HG02840 (cell line): ENCODE measurements around the gene KCNK2.
"Not testable (repeated sequence)": the region's sequence is repeated elsewhere in the genome, so short reads cannot be mapped to it uniquely, and the experiment has no call there.

Experiments
- ATAC-seq: cut with Tn5 transposase; IDR thresholded peaks from one replicate; pipeline ENCODE4 v1.9.1; 2021; ENCODE audit warnings: mild to moderate bottlenecking, moderate library complexity, moderate number of reproducible peaks; ENCODE audit not compliant: unreplicated experiment, low FRiP score

Gene KCNK2

GRCh38 chr1:215146240-215146975, 63.9 kb downstream of the KCNK2 start:
- no peak for ATAC-seq

DNA sequence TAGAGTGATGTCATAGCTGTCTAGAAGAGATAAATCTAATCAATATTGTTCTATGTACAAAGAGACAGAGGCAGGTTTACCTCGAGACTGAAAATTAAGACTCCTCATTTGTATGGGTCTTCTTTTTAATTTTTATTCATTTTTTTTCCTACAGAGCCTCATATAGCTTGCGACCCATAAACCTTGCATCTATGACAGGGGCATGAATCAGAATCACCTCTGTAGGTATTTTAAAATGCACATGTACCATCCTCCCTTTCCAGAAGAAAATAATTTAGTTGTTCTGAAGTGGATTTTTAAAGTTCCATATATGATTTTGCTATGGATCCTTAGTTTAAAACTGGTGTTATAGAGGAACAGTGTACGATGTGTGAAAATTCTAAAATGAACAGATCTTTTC, 64.5 kb downstream of the KCNK2 start:
- no peak for ATAC-seq

DNA sequence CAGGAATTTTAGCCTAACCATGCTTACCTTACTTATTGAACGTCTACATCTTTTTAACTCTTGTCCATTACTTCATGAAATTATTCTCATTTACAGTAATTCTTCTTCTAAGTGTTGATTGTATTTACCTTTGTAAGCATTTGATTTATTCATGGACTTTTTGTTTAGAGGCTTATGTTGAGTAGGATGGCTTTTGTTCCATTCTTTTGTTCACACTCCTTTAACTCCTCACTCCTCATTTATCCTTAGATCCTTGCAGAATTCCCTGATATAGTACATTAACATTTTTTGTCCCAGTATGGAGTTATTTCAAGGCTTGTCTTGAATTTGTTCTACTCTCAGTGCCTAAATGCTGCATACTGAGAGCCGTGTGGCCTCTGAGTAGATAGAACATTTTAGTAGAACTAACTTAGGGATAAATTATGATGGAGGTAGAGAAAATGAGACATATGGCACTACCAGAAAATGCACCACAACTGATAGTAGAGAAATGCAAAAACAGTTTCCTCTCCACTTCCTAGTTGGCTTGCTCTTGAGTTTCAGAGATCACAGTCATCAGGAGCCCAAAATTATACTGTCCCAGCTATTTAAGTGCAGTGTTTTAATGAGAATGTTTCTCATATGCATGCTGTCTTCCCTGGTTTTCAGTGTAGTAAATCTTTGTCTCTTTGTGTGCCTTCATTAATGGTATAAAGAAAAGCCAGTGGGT, 69.5 kb downstream of the KCNK2 start:
- no peak for ATAC-seq

- no peak for ATAC-seq
Observed at GRCh38 chr1:215156232-215156631, 73.7 kb downstream of the KCNK2 start.

- no peak for ATAC-seq
Observed at GRCh38 chr1:215160351-215160750, 77.8 kb downstream of the KCNK2 start.

DNA sequence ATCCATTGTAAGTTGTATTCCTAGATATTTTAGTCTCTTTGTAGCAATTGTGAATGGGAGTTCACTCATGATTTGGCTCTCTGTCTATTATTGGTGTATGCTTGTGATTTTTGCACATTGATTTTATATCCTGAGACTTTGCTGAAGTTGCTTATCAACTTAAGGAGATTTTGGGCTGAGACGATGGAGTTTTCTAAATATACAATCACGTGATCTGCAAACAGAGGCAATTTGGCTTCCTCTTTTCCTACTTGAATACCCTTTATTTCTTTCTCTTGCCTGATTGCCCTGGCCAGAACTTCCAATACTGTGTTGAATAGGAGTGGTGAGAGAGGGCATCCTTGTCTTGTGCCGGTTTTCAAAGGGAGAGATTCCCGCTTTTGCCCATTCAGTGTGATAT, 80.6 kb downstream of the KCNK2 start:
- not testable (repeated sequence) for ATAC-seq

GRCh38 chr1:215166886-215167285, 84.3 kb downstream of the KCNK2 start:
- ATAC-seq: no peak

GRCh38 chr1:215181518-215181917, 99.0 kb downstream of the KCNK2 start:
- no peak for ATAC-seq

DNA sequence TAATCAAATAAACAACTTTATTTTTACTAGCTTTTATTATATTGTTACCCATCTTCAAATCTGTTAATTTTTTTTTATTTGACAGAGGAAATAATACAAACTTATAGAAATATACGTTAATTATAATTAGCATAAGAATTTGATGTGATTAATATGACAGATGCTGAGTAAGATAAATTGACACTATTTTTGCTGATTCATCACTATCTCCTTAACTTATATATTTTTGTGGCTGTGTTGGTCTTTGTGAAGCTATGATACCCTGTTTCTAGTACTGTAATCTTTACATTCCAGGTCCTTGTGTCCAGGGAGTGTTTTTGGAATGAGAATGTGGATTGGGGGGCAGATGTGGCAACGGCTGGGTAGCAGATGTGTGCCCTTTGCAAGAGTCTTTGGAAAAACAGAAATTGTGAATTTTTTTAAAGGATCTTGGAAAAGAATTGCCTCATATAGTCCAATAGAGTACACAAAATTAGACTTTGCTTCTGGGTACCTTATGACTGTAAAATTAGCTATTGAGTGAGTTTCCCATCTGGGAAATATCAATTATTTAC, 102.6 kb downstream of the KCNK2 start:
- ATAC-seq: no peak

DNA sequence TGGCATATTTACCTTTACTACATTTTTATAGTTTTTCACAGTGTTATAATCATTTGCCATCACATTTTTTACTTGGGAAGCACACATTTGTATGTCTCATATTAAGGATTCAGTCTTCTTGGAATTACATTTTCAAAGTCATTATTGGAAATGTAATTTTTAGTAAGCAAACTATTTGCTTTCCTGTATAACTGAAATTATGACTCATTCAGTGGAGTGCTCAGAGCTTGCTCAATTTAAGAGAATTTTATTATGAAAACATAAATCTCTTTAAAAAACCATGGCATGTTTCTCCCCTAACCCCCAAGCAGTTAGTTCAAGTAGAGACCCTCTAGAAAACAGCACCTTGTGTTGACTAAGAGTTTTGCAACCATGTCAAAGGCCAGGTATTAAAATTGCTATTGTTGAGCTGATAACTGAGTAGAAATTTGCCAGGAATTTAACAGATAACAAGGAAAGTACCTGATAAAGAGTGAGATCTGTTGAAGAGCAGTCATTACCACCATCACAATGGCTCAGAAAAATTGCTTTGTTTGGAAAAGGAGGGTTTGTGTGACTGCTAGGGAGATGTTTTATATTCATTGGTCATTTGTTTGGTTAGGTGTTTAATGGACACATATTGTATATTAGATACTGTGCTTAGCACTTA, 105.9 kb downstream of the KCNK2 start:
- ATAC-seq: no peak

- ATAC-seq: no peak
Observed at GRCh38 chr1:215192306-215192705, 109.8 kb downstream of the KCNK2 start.

GRCh38 chr1:215198021-215198420, 115.5 kb downstream of the KCNK2 start:
- no peak for ATAC-seq

DNA sequence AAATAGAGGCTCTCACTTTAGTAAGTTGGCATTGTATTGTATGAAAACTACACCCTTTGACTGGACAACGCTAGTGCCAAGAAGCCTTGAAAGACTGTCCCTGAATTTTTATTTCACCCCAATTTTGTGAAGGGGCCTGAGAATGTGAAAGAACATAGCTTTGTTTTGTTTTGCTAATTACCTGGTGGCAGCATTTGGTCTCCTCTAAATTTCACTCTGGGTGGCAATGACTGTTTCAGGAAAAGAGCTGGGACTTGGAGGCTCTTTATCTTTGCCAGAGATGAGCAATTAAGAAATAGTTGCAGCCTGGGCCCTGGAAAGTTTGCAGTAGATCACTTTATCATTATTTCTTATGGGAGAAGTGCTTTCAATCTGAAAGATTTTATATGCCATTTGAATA, 117.6 kb downstream of the KCNK2 start:
- ATAC-seq: no peak

DNA sequence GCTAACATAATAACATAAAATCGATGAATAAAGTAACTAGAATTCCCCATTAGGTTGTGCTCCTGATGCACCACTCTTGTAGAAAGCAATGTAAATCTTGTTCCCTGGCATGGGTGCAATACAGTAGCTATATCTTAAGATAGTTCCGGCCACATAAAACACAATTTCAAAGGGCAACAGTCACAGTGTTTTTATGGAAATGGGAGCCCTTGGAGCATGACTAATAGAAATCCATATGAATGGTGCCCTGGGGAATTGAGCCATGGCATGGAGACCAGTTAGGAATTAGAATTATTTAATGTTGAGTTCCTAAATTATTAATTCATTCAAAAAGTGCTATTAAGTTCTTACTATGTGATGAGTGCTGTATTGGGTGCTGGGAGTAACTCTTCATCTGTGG, 118.7 kb downstream of the KCNK2 start:
- no peak for ATAC-seq

GRCh38 chr1:215202868-215203267, 120.3 kb downstream of the KCNK2 start:
- no peak for ATAC-seq

- ATAC-seq: no peak
Observed at GRCh38 chr1:215210167-215210566, 127.6 kb downstream of the KCNK2 start.

GRCh38 chr1:215215846-215216245, 133.3 kb downstream of the KCNK2 start:
- no peak for ATAC-seq

DNA sequence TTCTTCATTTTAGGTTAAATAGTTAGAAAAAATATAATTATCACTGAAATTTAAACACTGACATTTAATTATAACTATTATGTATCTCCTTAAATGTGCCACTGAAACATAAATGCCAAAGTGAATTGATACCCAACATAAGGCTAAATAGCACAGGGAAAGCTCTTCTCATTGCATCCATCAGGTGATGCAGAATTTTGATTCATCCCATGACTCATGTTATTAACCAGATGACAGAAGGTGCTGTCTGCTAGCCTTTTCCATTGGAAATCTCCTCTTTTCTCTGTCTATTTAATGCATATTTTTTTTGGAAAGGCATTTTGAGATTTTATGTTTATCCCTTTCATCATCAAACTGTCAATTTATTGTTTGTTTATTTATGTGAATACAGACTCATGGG, 136.8 kb downstream of the KCNK2 start:
- no peak for ATAC-seq

- no peak for ATAC-seq
Observed at GRCh38 chr1:215220346-215220745, 137.8 kb downstream of the KCNK2 start.

- ATAC-seq: no peak
Observed at GRCh38 chr1:215226757-215227156, 144.2 kb downstream of the KCNK2 start.

GRCh38 chr1:215228193-215228592, 145.7 kb downstream of the KCNK2 start:
- no peak for ATAC-seq
